ENCODE results near the gene CAMK2B.
A peak's percentile ranks its signal among the peaks of the same experiment; 100 is the strongest.

Gene CAMK2B

GRCh38 chr7:44272456-44272855, 52.9 kb downstream of the CAMK2B start:
- no peak for DNase-seq

GRCh38 chr7:44269943-44270493, 55.4 kb downstream of the CAMK2B start:
- DNase-seq: no peak

- DNase-seq: no peak
Observed at GRCh38 chr7:44269417-44269816, 56.0 kb downstream of the CAMK2B start.

GRCh38 chr7:44268671-44269070, 56.7 kb downstream of the CAMK2B start:
- DNase-seq: no peak

GRCh38 chr7:44267719-44268421, 57.5 kb downstream of the CAMK2B start:
- no peak for DNase-seq

GRCh38 chr7:44267178-44267577, 58.2 kb downstream of the CAMK2B start:
- no peak for DNase-seq

GRCh38 chr7:44266526-44266925, 58.9 kb downstream of the CAMK2B start:
- DNase-seq: no peak

- no peak for DNase-seq
Observed at GRCh38 chr7:44265728-44266127, 59.7 kb downstream of the CAMK2B start.

- DNase-seq: no peak
Observed at GRCh38 chr7:44264221-44264931, 61.0 kb downstream of the CAMK2B start.

- DNase-seq: no peak
Observed at GRCh38 chr7:44263326-44264082, 61.9 kb downstream of the CAMK2B start.

- no peak for DNase-seq
Observed at GRCh38 chr7:44262031-44262430, 63.4 kb downstream of the CAMK2B start.

GRCh38 chr7:44261240-44261639, 64.2 kb downstream of the CAMK2B start:
- no peak for DNase-seq

- DNase-seq: peak; percentile 59
Observed at GRCh38 chr7:44259547-44260457, 65.6 kb downstream of the CAMK2B start.

- DNase-seq: no peak
Observed at GRCh38 chr7:44258865-44259546, 66.4 kb downstream of the CAMK2B start.

GRCh38 chr7:44258423-44258760, 67.0 kb downstream of the CAMK2B start:
- DNase-seq: no peak

GRCh38 chr7:44257618-44258422, 67.6 kb downstream of the CAMK2B start:
- DNase-seq: peak; percentile 90

- DNase-seq: no peak
Observed at GRCh38 chr7:44257213-44257612, 68.2 kb downstream of the CAMK2B start.

- DNase-seq: no peak
Observed at GRCh38 chr7:44256459-44256858, 68.9 kb downstream of the CAMK2B start.

- DNase-seq: no peak
Observed at GRCh38 chr7:44251881-44252280, 73.5 kb downstream of the CAMK2B start.

- DNase-seq: no peak
Observed at GRCh38 chr7:44251269-44251668, 74.1 kb downstream of the CAMK2B start.

GRCh38 chr7:44249639-44250234, 75.7 kb downstream of the CAMK2B start:
- DNase-seq: no peak
